Neural crest cell (in vitro differentiated cells): ENCODE results near the gene LRRC74A. TPM values are rescaled to one million over a fixed set of nuclear protein-coding genes. Genes with fewer than 3 reads are reported as not detected.
"Not testable (repeated sequence)": the region's sequence is repeated elsewhere in the genome, so short reads cannot be mapped to it uniquely, and the experiment has no call there.

ENCODE experiments used
- DNase-seq: peaks from one replicate; pipeline ENCODE4 v3.0.0; 2021; ENCODE audit warnings: low read depth, mixed read lengths, low spot score
- H3K27ac Mint-ChIP-seq: one replicate; pipeline ENCODE4 v1.8.0; 2021; ENCODE audit warnings: mild to moderate bottlenecking, mixed read lengths; ENCODE audit not compliant: unreplicated experiment
- H3K27me3 Mint-ChIP-seq: 2 replicates; pipeline ENCODE4 v1.8.0; 2021; ENCODE audit warnings: low read depth, mild to moderate bottlenecking, mixed read lengths
- H3K36me3 Mint-ChIP-seq: 2 replicates; pipeline ENCODE4 v1.8.0; 2021; ENCODE audit warnings: low read depth, mild to moderate bottlenecking, mixed read lengths
- H3K4me1 Mint-ChIP-seq: 2 replicates; pipeline ENCODE4 v1.8.0; 2021; ENCODE audit warnings: mixed read lengths
- H3K4me3 Mint-ChIP-seq: one replicate; pipeline ENCODE4 v1.8.0; 2021; ENCODE audit warnings: mild to moderate bottlenecking, mixed read lengths
- H3K9me3 Mint-ChIP-seq: 2 replicates; pipeline ENCODE4 v1.8.0; 2021; ENCODE audit warnings: mixed read lengths
- total RNA-seq: library from RNA; stranded (reverse); gene quantifications from 2 replicates; pipeline ENCODE4 v1.2.1, GENCODE V29; 2021
- TF ChIP-seq, protein P1 (sequence below): fragments of 200-600 bp; sonication (generic); conservative IDR thresholded peaks from 2 replicates; pipeline ENCODE4 v1.5.0; 2021; ENCODE audit warnings: antibody characterized with exemption, mild to moderate bottlenecking

Gene LRRC74A
- total RNA-seq, 1 donor from 2014 or later: not detected

DNA sequence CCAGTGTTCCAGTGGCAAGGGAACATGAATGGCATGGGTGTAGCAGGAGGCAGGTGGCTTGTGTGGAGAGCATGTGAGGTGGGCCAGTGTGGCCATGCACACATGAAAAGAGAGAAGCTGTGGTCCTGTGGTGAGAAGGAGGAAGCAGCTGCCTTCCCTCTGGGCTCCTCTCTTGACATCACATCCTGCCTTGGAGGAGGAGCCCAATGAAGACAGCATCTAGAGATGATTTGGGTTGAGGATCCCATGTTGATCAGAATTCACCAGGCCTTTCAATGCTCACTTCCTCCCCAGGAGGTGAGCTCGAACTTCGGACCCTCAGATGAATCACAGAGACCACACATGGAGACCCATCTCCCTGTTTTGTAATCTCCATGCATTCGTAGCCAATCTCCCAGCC lies 82.6 kb downstream of the LRRC74A start:
- Mint-ChIP-seq H3K4me1 (peaks cover 30% of the 10 kb centered on the region), H3K27ac (no peak overlapping the region), H3K9me3 (no peaks in the 10 kb centered on the region), H3K36me3 (no peaks in the 10 kb centered on the region), H3K4me3 (no peak overlapping the region), H3K27me3 (no peaks in the 10 kb centered on the region)
- no peak for DNase-seq
- TF ChIP-seq, protein P1, sequence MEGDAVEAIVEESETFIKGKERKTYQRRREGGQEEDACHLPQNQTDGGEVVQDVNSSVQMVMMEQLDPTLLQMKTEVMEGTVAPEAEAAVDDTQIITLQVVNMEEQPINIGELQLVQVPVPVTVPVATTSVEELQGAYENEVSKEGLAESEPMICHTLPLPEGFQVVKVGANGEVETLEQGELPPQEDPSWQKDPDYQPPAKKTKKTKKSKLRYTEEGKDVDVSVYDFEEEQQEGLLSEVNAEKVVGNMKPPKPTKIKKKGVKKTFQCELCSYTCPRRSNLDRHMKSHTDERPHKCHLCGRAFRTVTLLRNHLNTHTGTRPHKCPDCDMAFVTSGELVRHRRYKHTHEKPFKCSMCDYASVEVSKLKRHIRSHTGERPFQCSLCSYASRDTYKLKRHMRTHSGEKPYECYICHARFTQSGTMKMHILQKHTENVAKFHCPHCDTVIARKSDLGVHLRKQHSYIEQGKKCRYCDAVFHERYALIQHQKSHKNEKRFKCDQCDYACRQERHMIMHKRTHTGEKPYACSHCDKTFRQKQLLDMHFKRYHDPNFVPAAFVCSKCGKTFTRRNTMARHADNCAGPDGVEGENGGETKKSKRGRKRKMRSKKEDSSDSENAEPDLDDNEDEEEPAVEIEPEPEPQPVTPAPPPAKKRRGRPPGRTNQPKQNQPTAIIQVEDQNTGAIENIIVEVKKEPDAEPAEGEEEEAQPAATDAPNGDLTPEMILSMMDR: no peak

DNA sequence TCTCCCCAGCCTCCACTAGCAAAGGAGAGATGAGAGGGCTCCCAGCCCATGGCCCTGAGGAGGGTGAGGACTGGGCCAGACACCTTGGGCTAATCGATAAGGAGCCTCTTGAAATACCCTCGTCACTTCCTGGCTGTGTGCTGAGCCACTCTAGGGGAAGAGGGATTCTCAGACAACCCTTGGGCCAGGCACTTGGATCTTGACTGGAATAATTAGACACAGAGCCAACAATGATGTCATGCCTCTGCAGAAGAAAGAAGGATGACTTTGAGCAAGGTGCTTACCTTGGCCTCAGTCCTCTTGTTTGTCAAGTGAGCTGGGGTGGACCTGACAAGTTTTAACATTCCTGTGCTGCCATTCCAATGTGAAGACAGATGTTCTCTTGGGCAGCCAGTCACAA lies 83.1 kb downstream of the LRRC74A start:
- DNase-seq: no peak
- Mint-ChIP-seq H3K4me3 (no peak overlapping the region), H3K27me3 (no peaks in the 10 kb centered on the region), H3K36me3 (no peaks in the 10 kb centered on the region), H3K9me3 (no peaks in the 10 kb centered on the region), H3K4me1 (peaks cover 26% of the 10 kb centered on the region), H3K27ac (no peak overlapping the region)
- TF ChIP-seq, protein P1: no peak

DNA sequence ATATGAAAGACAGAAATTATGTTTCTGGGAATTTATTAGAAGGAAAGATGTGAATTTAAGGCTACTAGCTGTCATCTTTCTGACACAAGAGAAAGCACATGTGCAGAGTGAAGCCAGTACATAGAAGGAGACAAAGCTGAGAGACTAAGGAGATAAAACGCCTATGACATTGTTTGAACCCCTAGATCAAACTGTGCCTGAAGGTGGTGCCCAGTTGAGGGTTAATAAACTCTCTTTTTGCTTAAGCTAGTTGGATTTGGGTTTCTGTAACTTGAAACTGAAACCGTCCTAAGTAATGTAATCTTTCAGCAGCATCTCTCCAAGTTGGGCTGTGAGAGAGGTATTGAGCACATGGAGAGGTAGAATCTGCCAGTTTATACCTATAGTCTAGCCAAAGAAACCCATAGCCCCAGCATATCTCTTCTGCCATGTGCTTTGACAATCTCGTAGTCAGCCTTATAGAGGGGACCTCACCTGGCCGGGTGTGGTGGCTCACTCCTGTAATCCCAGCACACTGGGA lies 84.2 kb downstream of the LRRC74A start:
- Mint-ChIP-seq H3K4me1 (peaks cover 20% of the 10 kb centered on the region), H3K27ac (no peak overlapping the region), H3K36me3 (no peaks in the 10 kb centered on the region), H3K4me3 (no peak overlapping the region), H3K27me3 (no peaks in the 10 kb centered on the region), H3K9me3 (no peaks in the 10 kb centered on the region)
- DNase-seq: no peak
- TF ChIP-seq, protein P1: no peak

DNA sequence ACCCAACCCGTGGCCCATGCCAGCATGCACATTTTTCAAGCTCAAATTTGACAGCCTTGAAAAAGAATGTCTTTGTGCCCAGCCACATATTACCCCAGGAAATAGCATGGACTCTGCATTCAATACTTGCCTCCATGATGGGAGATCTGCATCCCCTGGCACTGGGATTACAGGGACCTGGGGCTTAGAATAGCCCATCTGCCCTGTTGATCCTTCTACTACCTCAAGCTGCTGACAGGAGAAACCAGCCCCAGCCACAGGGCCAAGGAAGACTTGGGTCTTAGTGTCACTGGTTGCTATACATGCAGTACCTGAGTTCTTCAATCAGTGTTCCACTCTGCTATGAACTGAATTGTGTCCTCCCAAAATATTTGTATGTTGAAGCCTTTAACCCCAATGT lies 85.3 kb downstream of the LRRC74A start:
- H3K9me3 Mint-ChIP-seq: no peaks in the 10 kb centered on the region
- H3K36me3 Mint-ChIP-seq: no peaks in the 10 kb centered on the region
- peaks cover 27% of the 10 kb centered on the region for H3K4me1 Mint-ChIP-seq
- no peak for DNase-seq
- TF ChIP-seq, protein P1: no peak
- H3K4me3 Mint-ChIP-seq: no peak overlapping the region
- no peak overlapping the region for H3K27ac Mint-ChIP-seq
- no peaks in the 10 kb centered on the region for H3K27me3 Mint-ChIP-seq

DNA sequence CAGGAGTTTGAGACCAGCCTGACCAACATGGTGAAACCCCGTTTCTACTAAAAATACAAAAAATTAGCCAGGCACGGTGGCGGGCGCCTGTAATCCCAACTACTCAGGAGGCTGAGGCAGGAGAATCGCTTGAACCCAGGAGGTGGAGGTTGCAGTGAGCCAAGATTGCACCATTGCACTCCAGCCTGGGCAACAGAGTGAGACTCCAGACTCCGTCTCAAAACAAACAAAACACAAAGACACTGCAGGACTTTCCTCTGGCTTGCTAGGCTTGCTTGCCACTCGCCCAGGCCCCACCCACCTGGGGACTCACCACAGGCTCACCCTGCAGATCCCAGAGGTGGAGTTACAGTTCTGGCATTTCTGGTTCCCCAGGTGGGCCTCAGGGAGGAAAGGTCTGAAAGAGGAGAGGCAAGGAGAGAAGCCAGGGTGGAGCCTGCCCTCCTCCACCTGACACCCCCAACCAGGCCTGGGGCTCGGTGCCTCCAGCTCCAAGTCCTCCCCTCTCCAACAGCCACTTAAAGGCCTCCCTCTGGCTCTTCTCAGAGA lies 88.4 kb downstream of the LRRC74A start:
- not testable (repeated sequence) for H3K4me3 Mint-ChIP-seq, DNase-seq, H3K36me3 Mint-ChIP-seq, H3K9me3 Mint-ChIP-seq, H3K27me3 Mint-ChIP-seq
- H3K27ac Mint-ChIP-seq: peak overlapping the region; percentile 90
- H3K4me1 Mint-ChIP-seq: peaks cover 55% of the 10 kb centered on the region

DNA sequence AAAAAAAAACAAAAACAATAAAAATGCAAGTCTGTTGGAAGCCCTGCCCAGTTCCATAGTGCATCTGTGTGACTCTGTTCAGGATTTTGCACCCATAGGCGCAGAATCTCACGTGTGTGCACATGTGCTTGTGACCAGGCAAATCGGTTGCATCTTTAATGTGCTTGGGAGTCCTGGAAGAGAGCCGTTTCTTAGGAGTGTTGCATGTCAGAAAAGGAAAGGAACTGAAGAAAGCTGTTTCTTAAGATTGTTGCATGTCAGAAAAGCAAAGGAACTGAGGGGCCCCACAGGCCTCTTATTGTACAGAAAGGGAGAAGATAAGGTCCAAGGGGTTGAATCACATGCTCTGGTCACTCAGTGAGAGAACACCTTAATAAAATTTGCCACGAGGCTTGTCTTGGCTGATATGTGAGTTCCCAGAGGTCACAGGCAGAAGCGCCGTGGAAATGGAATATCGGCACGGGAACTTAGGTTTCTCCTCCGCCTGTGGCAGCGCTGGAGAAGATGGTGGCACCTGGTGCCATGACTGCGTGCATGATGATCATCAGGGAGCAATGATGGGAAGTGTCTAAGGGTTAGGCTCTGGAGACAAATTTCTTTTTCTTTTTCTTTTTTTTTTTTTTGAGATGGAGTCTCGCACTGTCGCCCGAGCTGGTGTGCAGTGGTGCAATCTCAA lies 90.0 kb downstream of the LRRC74A start:
- H3K9me3 Mint-ChIP-seq: no peaks in the 10 kb centered on the region
- H3K27me3 Mint-ChIP-seq: no peaks in the 10 kb centered on the region
- TF ChIP-seq, protein P1: no peak
- H3K4me1 Mint-ChIP-seq: peaks cover 71% of the 10 kb centered on the region
- no peak overlapping the region for H3K27ac Mint-ChIP-seq
- DNase-seq: no peak
- H3K4me3 Mint-ChIP-seq: no peak overlapping the region
- no peaks in the 10 kb centered on the region for H3K36me3 Mint-ChIP-seq
